PC-9 (cell line): Measurements from ENCODE around the gene ZNF606. TPM values are rescaled to one million over a fixed set of nuclear protein-coding genes. Genes with fewer than 3 reads are reported as not detected.

ENCODE experiments used
- BruUV-seq: library from RNA; stranded (reverse); fragments of 400-500 nt; replicated peaks from 2 replicates; lab custom pipeline; 2021; lab: Mats Ljungman, UMichigan
- CTCF ChIA-PET: fragments of 300-600 bp; sonication (Branson Sonifier 250); formaldehyde crosslinking; loops from one replicate; lab custom pipeline; 2022; ENCODE audit warnings: antibody characterized with exemption; lab: Charles Lee
- POLR2A ChIA-PET: fragments of 300-600 bp; sonication (Branson Sonifier 250); formaldehyde crosslinking; loops from one replicate; lab custom pipeline; 2022; ENCODE audit warnings: antibody characterized with exemption; ENCODE audit not compliant: unreplicated experiment; lab: Charles Lee
- DNase-seq, 2 experiments: peaks; one replicate each; pipeline versions ENCODE4 v3.0.0 to v3.0.0-alpha.2; 2015 to 2022; ENCODE audit warnings: mixed read lengths in 1 of 2
- H2AFZ ChIP-seq: fragments of 200-600 bp; sonication (generic); 2 replicates; pipeline ENCODE4 v1.8.1; 2017; ENCODE audit warnings: antibody characterized with exemption
- H3F3A ChIP-seq: fragments of 200-600 bp; sonication (generic); 2 replicates; pipeline ENCODE4 v1.8.1; 2017; ENCODE audit warnings: antibody characterized with exemption, mild to moderate bottlenecking, low read depth; ENCODE audit not compliant: insufficient read depth
- H3K27ac ChIP-seq: fragments of 200-600 bp; sonication (generic); 2 replicates; pipeline ENCODE4 v1.6.1; 2016; ENCODE audit warnings: mixed run types
- H3K27me3 ChIP-seq: fragments of 200-600 bp; sonication (generic); 2 replicates; pipeline ENCODE4 v1.6.1; 2016; ENCODE audit warnings: low read depth, mixed run types; ENCODE audit not compliant: insufficient read depth
- H3K36me3 ChIP-seq: fragments of 200-600 bp; sonication (generic); 2 replicates; pipeline ENCODE4 v1.6.1; 2016; ENCODE audit warnings: low read depth, mixed run types
- H3K4me1 ChIP-seq: fragments of 200-600 bp; sonication (generic); replicated peaks from 2 replicates; pipeline ENCODE4 v1.6.1; 2016; ENCODE audit warnings: mixed run types; ENCODE audit not compliant: insufficient read depth
- H3K4me2 ChIP-seq: fragments of 200-600 bp; sonication (generic); 2 replicates; pipeline ENCODE4 v1.6.1; 2017; ENCODE audit warnings: mixed run types
- H3K4me3 ChIP-seq: fragments of 200-600 bp; sonication (generic); 2 replicates; pipeline ENCODE4 v1.6.1; 2016; ENCODE audit warnings: mixed run types
- H3K79me2 ChIP-seq: fragments of 200-600 bp; sonication (generic); 2 replicates; pipeline ENCODE4 v1.6.1; 2017; ENCODE audit warnings: low read depth, mixed run types
- H3K9me2 ChIP-seq: fragments of 200-600 bp; sonication (generic); 2 replicates; pipeline ENCODE4 v1.8.1; 2017; ENCODE audit warnings: mild to moderate bottlenecking; ENCODE audit not compliant: insufficient read depth
- H3K9me3 ChIP-seq: fragments of 200-600 bp; sonication (generic); 2 replicates; pipeline ENCODE4 v1.8.1; 2016; ENCODE audit warnings: low read depth; ENCODE audit not compliant: insufficient read depth
- H4K20me1 ChIP-seq: fragments of 200-600 bp; sonication (generic); 2 replicates; pipeline ENCODE4 v1.8.1; 2017; ENCODE audit not compliant: insufficient read depth
- EZH2 ChIP-seq: fragments of 200-600 bp; sonication (generic); IDR thresholded peaks from 2 replicates; pipeline ENCODE4 v1.8.0; 2017; ENCODE audit warnings: antibody characterized with exemption, low read depth
- intact Hi-C: fragments of 100-400 bp; cut with micrococcal nuclease; formaldehyde crosslinking; loops from one replicate; pipeline ENCODE4 v1.10.0; 2022; ENCODE audit not compliant: unreplicated experiment
- total RNA-seq: library from RNA; stranded (reverse); gene quantifications from 2 replicates; pipeline ENCODE4 v1.2.3, GENCODE V29; 2021
- TF ChIP-seq, protein P1 (sequence below): fragments of 200-600 bp; sonication (generic); conservative IDR thresholded peaks from 2 replicates; pipeline ENCODE4 v1.6.1; 2017; ENCODE audit warnings: mixed run types, antibody characterized with exemption, mild to moderate bottlenecking, moderate library complexity

ZNF606 gene
- total RNA-seq, 1 experiment from 2014 or later, result 16.3 TPM

DNA sequence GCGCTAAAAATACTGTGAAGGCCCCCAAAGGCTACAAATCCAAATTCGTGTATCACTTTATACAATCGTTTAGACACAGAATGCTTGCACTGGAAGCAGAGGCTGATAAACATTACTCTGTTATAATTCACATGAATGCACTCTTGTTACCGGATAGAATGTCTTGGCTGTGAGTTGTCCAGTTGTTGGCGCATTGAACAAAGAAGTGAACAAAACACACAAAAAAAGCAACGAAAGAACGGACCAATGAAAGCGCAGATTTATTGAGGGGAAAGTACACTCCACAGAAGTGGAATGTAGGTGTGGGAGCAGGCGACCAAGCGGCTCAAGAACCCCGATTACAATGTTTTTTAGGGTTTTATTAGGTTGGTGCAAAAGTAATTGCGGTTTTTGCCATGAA, 66.9 kb downstream of the ZNF606 start:
- CTCF ChIA-PET, result no interaction called here

DNA sequence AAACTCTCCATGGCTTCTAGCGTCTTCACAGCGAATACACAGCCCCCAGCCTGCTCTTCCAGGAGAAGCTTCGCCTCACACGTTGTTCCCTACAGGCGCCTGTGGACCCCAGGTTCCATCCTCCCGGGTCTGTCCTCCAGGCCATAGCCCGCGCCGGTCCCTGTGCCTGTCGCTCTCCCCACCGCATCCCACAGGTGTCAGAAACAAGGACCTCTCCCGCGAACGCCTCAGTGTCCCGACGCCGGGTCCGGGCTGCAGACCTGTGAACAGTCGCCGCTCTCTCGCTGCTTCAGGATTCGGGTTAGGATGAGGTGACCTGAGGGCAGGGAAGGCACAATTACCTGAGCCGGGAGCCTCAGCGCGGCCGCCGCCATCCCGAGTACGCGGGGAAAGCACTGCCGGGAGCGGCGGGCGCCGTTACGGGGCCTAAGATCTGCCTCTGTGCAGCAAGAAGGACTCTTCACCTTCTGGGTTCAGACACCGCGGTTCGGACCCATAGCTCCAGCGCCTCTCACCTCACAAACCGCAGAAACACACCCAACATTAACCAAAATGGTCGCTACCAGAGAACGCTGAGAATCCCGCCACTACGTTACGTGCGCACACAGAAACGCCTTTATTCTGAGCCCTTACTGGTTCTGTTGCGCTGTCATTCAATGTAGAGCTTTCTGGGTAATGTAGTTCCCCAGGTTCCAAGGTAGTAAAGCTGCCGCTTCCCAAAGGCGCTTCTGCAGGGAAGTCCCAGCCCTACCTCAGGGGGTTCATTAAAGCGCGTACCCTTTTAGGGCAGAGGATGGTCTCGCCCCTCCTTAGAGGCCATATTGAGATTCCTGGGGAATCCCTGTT, 67.6 kb downstream of the ZNF606 start, which contains the start of gene ZNF418:
Gene ZNF418 (minus strand): TSS at position 583 of the 846 bp plus-strand sequence. CDS start 1,580 bp downstream, outside the sequence.
- Histone ChIP-seq H3F3A (no peaks in the 10 kb centered on the region), H3K9me3 (peaks cover 67% of the 10 kb centered on the region), H3K4me3 (peak within 1 kb of the TSS; percentile 60), H4K20me1 (no peaks in the 10 kb centered on the region), H3K79me2 (no peaks in the 10 kb centered on the region), H3K27me3 (no peaks in the 10 kb centered on the region), H3K9me2 (no peaks in the 10 kb centered on the region), H3K4me2 (peak within 1 kb of the TSS; percentile 67), H3K4me1 (no peaks in the 10 kb centered on the region), H3K36me3 (no peaks in the 10 kb centered on the region; the same call in 1 of the 2 replicates), H3K27ac (no peak within 1 kb of the TSS), H2AFZ (peak within 1 kb of the TSS; percentile 82)
- peak; percentile 49 to 65 for DNase-seq
- intact Hi-C loops, result no loop called here
- CTCF ChIA-PET, result no interaction called here
- POLR2A ChIA-PET, result interaction anchor here (0.7 kb wide), 1 partner anchor 500 kb away, joined by 4 read pairs; the partner anchor contains the start of gene ZNF749
- TF ChIP-seq, protein P1, sequence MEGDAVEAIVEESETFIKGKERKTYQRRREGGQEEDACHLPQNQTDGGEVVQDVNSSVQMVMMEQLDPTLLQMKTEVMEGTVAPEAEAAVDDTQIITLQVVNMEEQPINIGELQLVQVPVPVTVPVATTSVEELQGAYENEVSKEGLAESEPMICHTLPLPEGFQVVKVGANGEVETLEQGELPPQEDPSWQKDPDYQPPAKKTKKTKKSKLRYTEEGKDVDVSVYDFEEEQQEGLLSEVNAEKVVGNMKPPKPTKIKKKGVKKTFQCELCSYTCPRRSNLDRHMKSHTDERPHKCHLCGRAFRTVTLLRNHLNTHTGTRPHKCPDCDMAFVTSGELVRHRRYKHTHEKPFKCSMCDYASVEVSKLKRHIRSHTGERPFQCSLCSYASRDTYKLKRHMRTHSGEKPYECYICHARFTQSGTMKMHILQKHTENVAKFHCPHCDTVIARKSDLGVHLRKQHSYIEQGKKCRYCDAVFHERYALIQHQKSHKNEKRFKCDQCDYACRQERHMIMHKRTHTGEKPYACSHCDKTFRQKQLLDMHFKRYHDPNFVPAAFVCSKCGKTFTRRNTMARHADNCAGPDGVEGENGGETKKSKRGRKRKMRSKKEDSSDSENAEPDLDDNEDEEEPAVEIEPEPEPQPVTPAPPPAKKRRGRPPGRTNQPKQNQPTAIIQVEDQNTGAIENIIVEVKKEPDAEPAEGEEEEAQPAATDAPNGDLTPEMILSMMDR, result no peak
- no peak for TF ChIP-seq EZH2
- no TSS peak for BruUV-seq

More for the DNA sequence above, 66.9 kb downstream of the ZNF606 start:
- Histone ChIP-seq H3K4me1 (no peaks in the 10 kb centered on the region), H2AFZ (no peak overlapping the region), H3K4me2 (no peak overlapping the region), H3K36me3 (peaks cover 6% of the 10 kb centered on the region; the same call in 1 of the 2 replicates), H3F3A (no peaks in the 10 kb centered on the region), H3K79me2 (no peaks in the 10 kb centered on the region), H3K4me3 (peak overlapping the region; percentile 60), H3K9me3 (peaks cover 73% of the 10 kb centered on the region), H3K27me3 (no peaks in the 10 kb centered on the region), H3K9me2 (no peaks in the 10 kb centered on the region), H4K20me1 (no peaks in the 10 kb centered on the region), H3K27ac (no peak overlapping the region)
- intact Hi-C loops, result no loop called here
- DNase-seq, result no peak
- no TSS peak for BruUV-seq
- no peak for TF ChIP-seq EZH2
- TF ChIP-seq, protein P1, result no peak
- POLR2A ChIA-PET, result interaction anchor here (0.7 kb wide), 1 partner anchor 500 kb away, joined by 4 read pairs; the partner anchor contains the start of gene ZNF749

DNA sequence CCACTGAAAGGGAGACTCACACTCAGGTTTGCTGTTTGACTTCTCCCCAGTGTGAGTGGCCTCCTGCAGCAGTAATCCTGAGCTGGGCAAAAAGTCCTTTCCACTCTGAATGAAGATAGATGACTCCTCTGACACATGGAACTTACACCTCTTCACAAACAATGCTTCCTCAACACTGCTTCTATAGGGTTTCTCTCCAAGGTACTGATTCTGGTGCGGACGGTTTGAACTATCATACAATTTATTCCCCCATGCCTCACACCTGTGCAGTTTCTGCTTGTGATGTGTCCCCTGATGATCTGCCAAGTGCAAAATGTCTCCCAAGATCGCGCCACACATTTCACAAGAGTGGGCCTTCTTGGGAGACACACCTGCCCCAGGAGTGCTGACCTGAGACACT, 75.0 kb downstream of the ZNF606 start:
- Histone ChIP-seq H3K9me2 (no peaks in the 10 kb centered on the region), H4K20me1 (no peaks in the 10 kb centered on the region), H3K36me3 (no peaks in the 10 kb centered on the region), H3K4me2 (no peak overlapping the region), H2AFZ (no peak overlapping the region), H3K4me3 (no peak overlapping the region), H3K27me3 (peaks cover 13% of the 10 kb centered on the region), H3F3A (no peaks in the 10 kb centered on the region), H3K9me3 (peaks cover 45% of the 10 kb centered on the region), H3K27ac (no peak overlapping the region), H3K4me1 (no peaks in the 10 kb centered on the region), H3K79me2 (no peaks in the 10 kb centered on the region)
- DNase-seq, result no peak
- BruUV-seq, result no TSS peak
- no peak for TF ChIP-seq EZH2
- TF ChIP-seq, protein P1, result no peak
- ChIA-PET CTCF (no interaction called here), POLR2A (no interaction called here)
- intact Hi-C loops, result no loop called here

Other genes with a start within 250 kb of the ZNF606 start
- 19.0 and 21.3 TPM in 2 replicates for gene ZNF586, start 233.1 kb downstream of the ZNF606 start, total RNA-seq
- gene ZNF552, start 187.9 kb downstream of the ZNF606 start, total RNA-seq, result 14.3 and 15.1 TPM in 2 replicates
- 21.2 and 25.2 TPM in 2 replicates for gene ZNF587B, start 172.5 kb downstream of the ZNF606 start, total RNA-seq
- 62.2 and 68.0 TPM in 2 replicates for gene ZNF587, start 153.0 kb downstream of the ZNF606 start, total RNA-seq
- 8.6 and 12.2 TPM in 2 replicates for gene ZNF814, start 113.8 kb downstream of the ZNF606 start, total RNA-seq
- 16.1 and 19.6 TPM in 2 replicates for gene ZNF417, start 86.2 kb downstream of the ZNF606 start, total RNA-seq
- gene ZNF418, start 67.4 kb downstream of the ZNF606 start, total RNA-seq, result 4.8 and 7.5 TPM in 2 replicates
- gene ZNF256, start 55.1 kb downstream of the ZNF606 start, total RNA-seq, result 6.3 and 6.4 TPM in 2 replicates
- not detected in 2 replicates for gene C19orf18, start 28.3 kb downstream of the ZNF606 start, total RNA-seq
- not detected in 2 replicates for gene ZSCAN1, start 31.2 kb upstream of the ZNF606 start, total RNA-seq
- 0.15 TPM in 1 of 2 replicates, not detected in the other for gene ZNF135, start 56.5 kb upstream of the ZNF606 start, total RNA-seq
- gene ZSCAN18, start 95.4 kb upstream of the ZNF606 start, total RNA-seq, result 76.3 and 90.5 TPM in 2 replicates
- 10.6 and 16.1 TPM in 2 replicates for gene ZNF329, start 148.0 kb upstream of the ZNF606 start, total RNA-seq
- gene ZNF274, start 180.2 kb upstream of the ZNF606 start, total RNA-seq, result 34.3 and 36.4 TPM in 2 replicates
- gene ZNF544, start 226.1 kb upstream of the ZNF606 start, total RNA-seq, result 29.5 and 32.7 TPM in 2 replicates